ENCODE measurements around the gene TAS1R2. TPM values are rescaled to one million over a fixed set of nuclear protein-coding genes. Genes with fewer than 3 reads are reported as not detected.

The TAS1R2 gene
- total RNA-seq, 1 donor from 2014 or later, result not detected

- no peak for TF ChIP-seq CTCF (IDR thresholded peaks at IDR 0.05)
- intact Hi-C loops (cut with DNase I), result no loop called here
- DNase-seq (no peak), ATAC-seq (no peak)
- no peaks in the 10 kb centered on the region for H3K9me3 ChIP-seq
- no peak overlapping the region for H3K27ac ChIP-seq
- no peak overlapping the region for H3K4me3 ChIP-seq
- peaks cover 27% of the 10 kb centered on the region for H3K27me3 ChIP-seq (ENCODE audit: low read depth)
- no peaks in the 10 kb centered on the region for H3K4me1 ChIP-seq
- no peaks in the 10 kb centered on the region for H3K36me3 ChIP-seq
Observed at GRCh38 chr1:18814425-18814824, 45.0 kb downstream of the TAS1R2 start.

DNA sequence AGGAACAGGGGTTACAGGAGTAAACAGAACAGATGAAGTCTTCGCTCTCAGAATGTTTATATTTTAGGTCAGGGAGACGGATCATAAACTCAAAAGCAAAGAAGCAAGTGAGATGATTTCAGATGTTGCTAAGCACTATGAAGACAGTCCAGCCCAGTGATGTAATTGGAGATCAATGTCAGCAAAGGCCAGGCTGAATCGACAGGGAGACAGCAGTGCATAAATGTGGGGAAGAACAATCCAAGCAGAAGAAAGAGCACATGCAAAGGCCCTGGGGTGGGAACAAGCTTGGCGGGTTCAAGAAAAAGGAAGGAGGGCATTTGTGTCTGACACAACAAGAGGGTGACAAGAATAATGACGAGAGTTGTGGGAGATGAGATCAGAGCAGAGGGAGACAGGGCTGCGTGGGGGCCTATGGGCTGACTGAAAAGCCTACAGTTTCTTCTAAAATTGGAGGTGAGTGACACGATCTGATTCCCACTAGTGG lies 47.0 kb downstream of the TAS1R2 start:
- DNase-seq (no peak), ATAC-seq (no peak)
- Histone ChIP-seq H3K4me1 (no peaks in the 10 kb centered on the region), H3K27me3 (ENCODE audit: low read depth) (peaks cover 22% of the 10 kb centered on the region), H3K4me3 (no peak overlapping the region), H3K36me3 (no peaks in the 10 kb centered on the region), H3K9me3 (no peaks in the 10 kb centered on the region), H3K27ac (no peak overlapping the region)
- no peak for TF ChIP-seq CTCF (IDR thresholded peaks at IDR 0.05)
- intact Hi-C loops (cut with DNase I), result no loop called here

DNA sequence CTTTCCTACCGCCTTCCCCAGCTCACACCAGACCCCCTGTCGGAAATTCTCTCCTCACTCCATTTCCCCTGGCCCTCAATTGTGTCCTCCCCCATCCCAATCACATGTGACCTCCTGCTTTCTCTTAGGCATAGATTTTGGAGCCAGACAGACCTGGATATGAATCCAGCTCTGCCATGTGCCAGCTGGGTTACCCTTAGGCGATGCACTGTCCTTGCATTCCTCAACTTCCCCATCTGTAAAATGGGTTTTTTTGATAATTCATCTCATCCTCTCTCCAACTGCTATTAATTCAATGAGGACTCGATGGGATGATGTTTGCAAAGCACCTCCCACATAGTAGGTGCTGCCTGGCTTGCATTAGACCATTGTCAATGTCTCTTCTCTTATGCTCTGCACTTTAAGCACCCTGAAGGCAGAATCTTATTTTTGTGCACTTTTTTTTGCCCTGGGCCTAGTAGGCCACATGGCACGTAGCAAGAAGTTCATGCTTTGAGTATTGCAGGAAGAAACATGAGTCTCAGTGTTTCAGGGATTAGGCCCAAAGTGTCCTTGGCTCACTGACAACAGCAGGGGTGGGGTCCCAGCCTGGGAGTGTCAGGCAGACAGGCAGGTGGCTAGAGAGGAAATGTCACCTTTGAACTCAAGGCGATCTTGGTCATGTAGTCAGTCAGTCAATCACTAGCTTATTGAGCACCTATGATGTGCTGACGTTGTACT lies 47.6 kb downstream of the TAS1R2 start:
- no peak for TF ChIP-seq CTCF (IDR thresholded peaks at IDR 0.05)
- peaks cover 23% of the 10 kb centered on the region for H3K27me3 ChIP-seq (ENCODE audit: low read depth)

DNA sequence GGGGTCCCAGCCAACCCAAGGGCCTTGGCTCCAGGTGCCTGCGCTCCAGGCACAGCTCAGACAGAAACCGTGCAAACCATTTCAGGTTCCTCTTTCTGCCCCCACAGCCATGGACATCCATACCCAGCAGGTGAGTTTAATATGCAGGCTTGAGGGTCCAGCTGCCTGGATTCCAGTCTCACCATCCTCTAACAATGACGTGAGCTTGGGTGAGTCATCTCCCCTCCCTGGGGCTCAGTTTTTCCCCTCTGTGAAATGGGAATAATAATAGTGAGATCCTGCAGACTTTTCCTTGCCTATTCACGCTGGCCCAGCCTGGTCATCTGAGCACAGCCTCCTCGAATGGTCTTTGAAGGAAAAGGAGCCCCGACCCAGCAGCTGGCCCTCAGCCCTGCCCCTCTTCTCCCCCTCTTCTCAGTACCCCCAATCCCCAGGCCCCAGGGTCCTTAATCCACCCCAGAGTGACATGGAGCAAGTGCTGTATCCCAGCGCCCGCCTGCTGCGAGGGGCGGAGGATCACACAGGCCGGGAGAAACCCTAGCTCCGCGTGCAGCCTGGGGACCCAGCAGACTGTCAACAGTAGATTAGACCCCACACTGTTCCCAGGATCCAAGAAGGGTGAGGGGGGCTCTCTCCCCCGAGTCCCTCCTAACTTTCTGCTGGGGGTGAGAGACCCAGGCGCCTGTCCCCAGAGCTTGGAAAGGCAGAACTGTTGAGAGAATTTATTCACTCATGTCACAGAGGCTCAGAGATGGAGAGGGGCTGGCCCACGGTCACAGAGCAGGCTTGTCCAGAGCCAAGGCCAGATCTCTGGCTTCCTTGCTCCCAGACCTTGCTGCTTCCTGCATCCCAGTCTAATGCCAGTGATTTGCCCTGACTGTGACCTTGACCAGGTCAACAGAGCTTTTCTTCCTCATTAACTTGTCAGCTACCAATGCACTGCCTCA lies 49.2 kb downstream of the TAS1R2 start:
- ATAC-seq (no peak), DNase-seq (no peak)
- no peaks in the 10 kb centered on the region for H3K36me3 ChIP-seq
- H3K4me1 ChIP-seq, result no peaks in the 10 kb centered on the region
- H3K27ac ChIP-seq, result no peak overlapping the region
- TF ChIP-seq CTCF (IDR thresholded peaks at IDR 0.05), result no peak
- H3K27me3 ChIP-seq (ENCODE audit: low read depth), result peaks cover 22% of the 10 kb centered on the region
- intact Hi-C loops (cut with DNase I), result no loop called here
- no peaks in the 10 kb centered on the region for H3K9me3 ChIP-seq
- no peak overlapping the region for H3K4me3 ChIP-seq

More for the DNA sequence above, 47.6 kb downstream of the TAS1R2 start:
- H3K9me3 ChIP-seq, result no peaks in the 10 kb centered on the region
- intact Hi-C loops (cut with DNase I), result no loop called here
- ATAC-seq, result no peak
- no peak overlapping the region for H3K27ac ChIP-seq
- H3K36me3 ChIP-seq, result no peaks in the 10 kb centered on the region
- DNase-seq, result no peak
- no peaks in the 10 kb centered on the region for H3K4me1 ChIP-seq
- H3K4me3 ChIP-seq, result no peak overlapping the region

DNA sequence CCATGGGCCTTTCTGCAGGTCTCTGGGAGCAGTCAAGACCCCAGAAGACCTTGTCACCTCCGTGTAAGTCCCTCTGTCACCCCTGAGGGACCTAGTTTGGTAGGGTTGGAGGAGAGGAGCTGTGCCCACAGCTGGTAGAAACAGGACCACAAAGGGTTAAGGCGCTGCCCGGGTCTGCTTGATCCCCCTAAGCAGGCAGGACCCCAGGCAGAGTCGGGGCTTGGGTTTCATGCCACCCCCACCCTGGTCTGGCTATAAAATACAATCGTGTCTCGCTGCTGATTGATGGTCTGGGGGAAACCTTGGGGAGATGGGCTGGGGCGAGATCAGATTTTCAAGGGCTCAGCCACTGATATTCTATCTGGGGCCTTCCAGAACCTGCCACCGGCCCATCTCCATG lies 50.9 kb downstream of the TAS1R2 start:
- peaks cover 29% of the 10 kb centered on the region for H3K27me3 ChIP-seq (ENCODE audit: low read depth)
- H3K4me3 ChIP-seq, result no peak overlapping the region
- TF ChIP-seq CTCF (IDR thresholded peaks at IDR 0.05), result no peak
- intact Hi-C loops (cut with DNase I), result no loop called here
- DNase-seq (no peak), ATAC-seq (no peak)
- no peaks in the 10 kb centered on the region for H3K4me1 ChIP-seq
- H3K36me3 ChIP-seq, result no peaks in the 10 kb centered on the region
- no peaks in the 10 kb centered on the region for H3K9me3 ChIP-seq
- no peak overlapping the region for H3K27ac ChIP-seq

Data from lower lobe of right lung (tissue), 2 donors.